HG03175 (cell line): ENCODE results near the gene TECPR1.

ENCODE experiments used
- ATAC-seq: cut with Tn5 transposase; IDR thresholded peaks from one replicate; pipeline ENCODE4 v1.9.1; 2021; ENCODE audit warnings: mild to moderate bottlenecking, moderate library complexity; ENCODE audit not compliant: unreplicated experiment

TECPR1 gene

DNA sequence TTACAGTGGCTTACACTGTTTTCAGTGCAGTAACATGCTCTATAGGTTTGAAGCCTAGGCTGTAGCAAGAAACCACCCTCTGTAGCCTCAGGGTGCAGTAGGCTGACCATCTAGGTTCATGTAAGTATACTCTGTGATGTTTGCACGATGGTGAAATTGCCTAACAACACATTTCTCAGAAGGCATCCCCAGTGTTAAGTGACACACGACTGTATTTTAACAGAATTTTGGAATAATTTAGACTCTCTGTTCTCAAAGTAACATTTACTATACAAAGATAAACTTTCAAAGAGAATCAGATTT lies 85.4 kb downstream of the TECPR1 start:
- ATAC-seq, result no peak

DNA sequence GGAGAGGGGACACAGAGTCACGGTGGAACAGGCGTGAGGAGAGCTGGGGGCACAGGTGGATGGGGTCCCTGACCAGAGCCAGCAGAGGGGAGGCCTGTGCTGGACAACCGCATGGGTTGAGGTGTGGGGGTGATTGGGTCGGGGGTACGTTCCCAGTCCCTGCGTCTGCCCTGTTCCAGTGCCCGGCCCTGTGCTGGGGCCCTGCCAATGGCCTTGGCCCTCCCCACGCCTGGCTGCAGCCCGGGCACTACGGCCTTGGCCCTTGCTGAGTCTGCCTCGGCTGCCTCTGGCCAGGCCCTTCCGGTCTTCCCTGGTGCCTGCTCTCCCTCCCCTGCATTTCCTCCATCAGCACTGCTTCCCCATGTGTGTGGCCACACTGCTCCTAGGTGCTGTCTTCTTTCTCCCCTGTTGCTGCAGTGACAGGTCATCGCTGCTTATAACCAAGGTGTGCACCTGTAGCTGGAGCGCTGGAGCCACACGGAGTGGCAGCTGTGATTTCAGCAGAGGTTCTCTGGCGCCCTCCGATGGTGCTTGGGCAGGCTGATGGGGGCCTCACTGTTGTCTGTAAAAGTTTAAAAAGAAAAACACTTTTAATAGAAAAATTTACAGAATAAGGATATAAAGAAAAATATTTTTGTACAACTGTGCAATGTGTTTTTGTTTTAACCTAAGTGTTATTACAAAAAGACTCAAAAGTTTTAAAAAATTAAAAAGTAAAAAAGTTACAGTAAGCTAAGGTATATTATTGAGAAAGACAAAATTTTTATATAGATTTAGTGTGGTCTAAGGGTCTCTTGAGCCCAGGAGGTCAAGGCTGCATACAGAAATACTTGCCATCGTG lies 86.0 kb downstream of the TECPR1 start:
- ATAC-seq, result no peak
